Left lung (tissue), 10 donors: ENCODE results near the gene TPT1. TPM values are rescaled to one million over a fixed set of nuclear protein-coding genes. Genes with fewer than 3 reads are reported as not detected.
"Not testable (repeated sequence)": the region's sequence is repeated elsewhere in the genome, so short reads cannot be mapped to it uniquely, and the experiment has no call there.

ENCODE experiments used
- ATAC-seq: fragments of 200-7000 bp; cut with Tn5 transposase; one replicate; pipeline ENCODE4 v1.9.1; 2020; ENCODE audit warnings: moderate library complexity
- DNase-seq, 4 donors: peaks; one replicate each; pipeline ENCODE4 v3.0.0-alpha.2; 2013 to 2020
- H3K27ac ChIP-seq, 2 donors: fragments of 200-600 bp; sonication (generic) in 1 of 2; one replicate each; pipeline versions ENCODE4 v1.5.0 to v1.8.0; 2020 to 2021
- H3K27me3 ChIP-seq, 2 donors: fragments of 200-600 bp; sonication (generic) in 1 of 2; one replicate each; pipeline versions ENCODE4 v1.5.0 to v1.8.0; 2020 to 2021
- H3K36me3 ChIP-seq, 2 donors: fragments of 200-600 bp; sonication (generic) in 1 of 2; one replicate each; pipeline versions ENCODE4 v1.5.0 to v1.8.0; 2020 to 2021
- H3K4me1 ChIP-seq, 2 donors: fragments of 200-600 bp; one replicate each; pipeline ENCODE4 v1.8.0; 2021
- H3K4me3 ChIP-seq, 2 donors: fragments of 200-600 bp; sonication (generic) in 1 of 2; one replicate each; pipeline versions ENCODE4 v1.5.0 to v1.8.0; 2020 to 2021; ENCODE audit warnings: mild to moderate bottlenecking in 1 of 2
- H3K9me3 ChIP-seq, 2 donors: fragments of 200-600 bp; sonication (generic) in 1 of 2; one replicate each; pipeline versions ENCODE4 v1.5.0 to v1.8.0; 2020 to 2021
- intact Hi-C, 2 donors: fragments of 100-400 bp; cut with DNase I; formaldehyde crosslinking; loops; one replicate each; pipeline versions ENCODE4 v1.11.2 to v1.14.2; 2022
- polyA plus RNA-seq, 6 donors: library from polyadenylated mRNA; unstranded; fragments of 120-200 nt; gene quantifications; one replicate each; pipeline ENCODE4 v1.2.1, GENCODE V29; 2013; ENCODE audit not compliant: insufficient read length in 6 of 6
- total RNA-seq, 2 donors: library from RNA; stranded (reverse); fragmentation: NEBNext Ultra II Directional; extraction: Animal tissue kit (Norgen Biotek cat#: 25700); gene quantifications; one replicate each; pipeline ENCODE4 v1.2.1, GENCODE V29; 2021
- TF ChIP-seq, protein P1 (sequence below), 2 donors: fragments of 200-600 bp; sonication (generic) in 1 of 2; IDR thresholded peaks; one replicate each; pipeline versions ENCODE4 v1.5.0 to v1.8.0; 2021; ENCODE audit warnings: antibody characterized with exemption in 2 of 2
- donor health status: DM: no; HTN: yes; CAD: no.
- donor health status: DM: no; HTN: no; CAD: no.

The TPT1 gene
- total and polyA plus RNA-seq, 8 donors, result 3,460 to 8,787 (median 8,139) TPM

- intact Hi-C loops, result loop anchor here in 1 of 2 donors (10.0 kb wide), 1 partner anchor 246 kb away; no protein-coding TSS in a partner anchor
- Histone ChIP-seq H3K9me3 (no peaks in the 10 kb centered on the region), H3K36me3 (no peaks in the 10 kb centered on the region), H3K27ac (no peak overlapping the region), H3K4me3 (no peak overlapping the region), H3K27me3 (peaks cover 0 to 11% of the 10 kb centered on the region in 2 donors), H3K4me1 (no peaks in the 10 kb centered on the region)
- ATAC-seq (no peak), DNase-seq (no peak)
- TF ChIP-seq, protein P1, sequence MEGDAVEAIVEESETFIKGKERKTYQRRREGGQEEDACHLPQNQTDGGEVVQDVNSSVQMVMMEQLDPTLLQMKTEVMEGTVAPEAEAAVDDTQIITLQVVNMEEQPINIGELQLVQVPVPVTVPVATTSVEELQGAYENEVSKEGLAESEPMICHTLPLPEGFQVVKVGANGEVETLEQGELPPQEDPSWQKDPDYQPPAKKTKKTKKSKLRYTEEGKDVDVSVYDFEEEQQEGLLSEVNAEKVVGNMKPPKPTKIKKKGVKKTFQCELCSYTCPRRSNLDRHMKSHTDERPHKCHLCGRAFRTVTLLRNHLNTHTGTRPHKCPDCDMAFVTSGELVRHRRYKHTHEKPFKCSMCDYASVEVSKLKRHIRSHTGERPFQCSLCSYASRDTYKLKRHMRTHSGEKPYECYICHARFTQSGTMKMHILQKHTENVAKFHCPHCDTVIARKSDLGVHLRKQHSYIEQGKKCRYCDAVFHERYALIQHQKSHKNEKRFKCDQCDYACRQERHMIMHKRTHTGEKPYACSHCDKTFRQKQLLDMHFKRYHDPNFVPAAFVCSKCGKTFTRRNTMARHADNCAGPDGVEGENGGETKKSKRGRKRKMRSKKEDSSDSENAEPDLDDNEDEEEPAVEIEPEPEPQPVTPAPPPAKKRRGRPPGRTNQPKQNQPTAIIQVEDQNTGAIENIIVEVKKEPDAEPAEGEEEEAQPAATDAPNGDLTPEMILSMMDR (IDR thresholded peaks at IDR 0.05), result no peak
Measured at GRCh38 chr13:45300190-45300985, 40.6 kb downstream of the TPT1 start.

DNA sequence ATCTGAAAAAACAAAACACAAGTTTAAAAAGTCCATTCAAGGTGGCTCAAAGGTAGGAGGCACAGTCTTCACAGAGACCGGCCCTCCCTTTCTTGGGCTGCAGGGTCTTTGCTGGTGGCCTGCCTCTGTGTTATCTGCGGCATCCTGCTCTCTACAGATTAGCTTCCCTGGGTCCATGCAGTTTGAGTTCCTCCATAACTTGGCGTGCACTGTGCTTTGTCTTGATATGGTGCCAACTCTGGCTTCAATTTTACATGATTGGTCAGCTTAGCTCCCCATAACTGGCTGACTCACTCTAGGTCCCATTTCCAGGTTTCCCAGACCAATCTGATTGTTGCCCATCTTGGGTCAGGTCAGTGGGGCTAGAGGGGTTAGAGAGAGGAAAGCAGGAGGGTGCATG is 41.8 kb downstream of the TPT1 start:
- Histone ChIP-seq H3K4me1 (no peaks in the 10 kb centered on the region), H3K27ac (no peak overlapping the region), H3K27me3 (peaks cover 0 to 11% of the 10 kb centered on the region in 2 donors), H3K4me3 (no peak overlapping the region), H3K36me3 (no peaks in the 10 kb centered on the region), H3K9me3 (no peaks in the 10 kb centered on the region)
- ATAC-seq (no peak), DNase-seq (no peak)
- intact Hi-C loops, result no loop called here
- TF ChIP-seq, protein P1 (IDR thresholded peaks at IDR 0.05), result no peak

- H3K9me3 ChIP-seq, H3K36me3 ChIP-seq, H3K27ac ChIP-seq, H3K4me1 ChIP-seq, DNase-seq, intact Hi-C loops, ATAC-seq, H3K4me3 ChIP-seq: not testable (repeated sequence)
- H3K27me3 ChIP-seq, result peaks cover 0 to 11% of the 10 kb centered on the region in 2 donors
Measured at GRCh38 chr13:45298550-45298949, 42.4 kb downstream of the TPT1 start.

- Histone ChIP-seq H3K36me3 (no peaks in the 10 kb centered on the region), H3K4me1 (no peaks in the 10 kb centered on the region), H3K4me3 (no peak overlapping the region), H3K27ac (no peak overlapping the region), H3K27me3 (peaks cover 0 to 11% of the 10 kb centered on the region in 2 donors), H3K9me3 (no peaks in the 10 kb centered on the region)
- ATAC-seq (no peak), DNase-seq (no peak)
- intact Hi-C loops, result no loop called here
- TF ChIP-seq, protein P1 (IDR thresholded peaks at IDR 0.05), result no peak
Measured at GRCh38 chr13:45298206-45298505, 42.8 kb downstream of the TPT1 start.

- Histone ChIP-seq H3K36me3 (no peaks in the 10 kb centered on the region), H3K9me3 (no peaks in the 10 kb centered on the region), H3K27me3 (peaks cover 0 to 11% of the 10 kb centered on the region in 2 donors), H3K27ac (no peak overlapping the region), H3K4me1 (no peaks in the 10 kb centered on the region), H3K4me3 (no peak overlapping the region)
- intact Hi-C loops, result no loop called here
- DNase-seq, result no peak
- no peak for ATAC-seq
- TF ChIP-seq, protein P1 (IDR thresholded peaks at IDR 0.05), result no peak
Measured at GRCh38 chr13:45297456-45298205, 43.4 kb downstream of the TPT1 start.
